HS-27A (cell line): Measurements from ENCODE around the gene STK16.
"Not testable (repeated sequence)": the region's sequence is repeated elsewhere in the genome, so short reads cannot be mapped to it uniquely, and the experiment has no call there.

Source experiments
- DNase-seq: peaks from one replicate; pipeline ENCODE4 v3.0.0-alpha.2; 2012; ENCODE audit warnings: low read depth, missing footprints

Gene STK16

GRCh38 chr2:219245148-219245898, at the start of gene STK16, which contains the start of gene GLB1L:
STK16 (plus strand) TSS chr2:219245479; CDS start chr2:219246000, 521 bp downstream.
GLB1L (minus strand) TSS chr2:219245444; CDS start chr2:219243573, 1,871 bp downstream.
- peak; percentile 60 for DNase-seq

GRCh38 chr2:219197388-219197787, 47.9 kb upstream of the STK16 start:
- DNase-seq, result no peak

GRCh38 chr2:219198974-219199373, 46.3 kb upstream of the STK16 start:
- no peak for DNase-seq

- no peak for DNase-seq
Measured at GRCh38 chr2:219199470-219200211, 45.6 kb upstream of the STK16 start.

- not testable (repeated sequence) for DNase-seq
Measured at GRCh38 chr2:219200502-219201326, 44.6 kb upstream of the STK16 start.

- DNase-seq, result not testable (repeated sequence)
Measured at GRCh38 chr2:219201331-219201730, 43.9 kb upstream of the STK16 start.

GRCh38 chr2:219204425-219205164, 40.7 kb upstream of the STK16 start:
- DNase-seq, result no peak

- DNase-seq, result no peak
Measured at GRCh38 chr2:219205165-219205538, 40.1 kb upstream of the STK16 start.

GRCh38 chr2:219205981-219206327, 39.3 kb upstream of the STK16 start:
- DNase-seq, result no peak

GRCh38 chr2:219206328-219207133, 38.7 kb upstream of the STK16 start, which contains the start of gene ZFAND2B:
ZFAND2B (plus strand) TSS chr2:219206782; CDS start chr2:219206988, 206 bp downstream.
- peak; percentile 47 for DNase-seq

- no peak for DNase-seq
Measured at GRCh38 chr2:219207134-219207883, 38.0 kb upstream of the STK16 start.

GRCh38 chr2:219207884-219208740, 37.2 kb upstream of the STK16 start:
- DNase-seq, result no peak

GRCh38 chr2:219209236-219210195, 35.8 kb upstream of the STK16 start:
- no peak for DNase-seq

GRCh38 chr2:219210196-219210885, 34.9 kb upstream of the STK16 start:
- no peak for DNase-seq

GRCh38 chr2:219210886-219211362, 34.4 kb upstream of the STK16 start:
- no peak for DNase-seq

- no peak for DNase-seq
Measured at GRCh38 chr2:219213026-219213415, 32.3 kb upstream of the STK16 start.

- no peak for DNase-seq
Measured at GRCh38 chr2:219213486-219214071, 31.7 kb upstream of the STK16 start.
